NB4 (cell line): Measurements from ENCODE around the gene SURF4.

ENCODE experiments used
- DNase-seq: peaks from one replicate; pipeline ENCODE4 v3.0.0; 2010; ENCODE audit warnings: low read depth
- H3K4me3 ChIP-seq: one replicate; pipeline ENCODE4 v1.5.1; 2011; ENCODE audit warnings: mild to moderate bottlenecking, low read depth, low read length, moderate library complexity
- MYC ChIP-seq: IDR thresholded peaks from 2 replicates; pipeline ENCODE4 v1.6.1; 2011; ENCODE audit warnings: low read depth, low read length
- POLR2A ChIP-seq: IDR thresholded peaks from 2 replicates; pipeline ENCODE4 v1.6.1; 2011; ENCODE audit warnings: mild to moderate bottlenecking; ENCODE audit not compliant: insufficient read length; ENCODE audit errors: extremely low read depth
- TF ChIP-seq, protein P1 (sequence below): IDR thresholded peaks from 2 replicates; pipeline ENCODE4 v1.6.1; 2011; ENCODE audit warnings: low read depth, low read length
- TF ChIP-seq, protein P2 (sequence below): IDR thresholded peaks from one replicate; pipeline ENCODE4 v1.5.1; 2012; ENCODE audit warnings: low read depth, low read length

The SURF4 gene

DNA sequence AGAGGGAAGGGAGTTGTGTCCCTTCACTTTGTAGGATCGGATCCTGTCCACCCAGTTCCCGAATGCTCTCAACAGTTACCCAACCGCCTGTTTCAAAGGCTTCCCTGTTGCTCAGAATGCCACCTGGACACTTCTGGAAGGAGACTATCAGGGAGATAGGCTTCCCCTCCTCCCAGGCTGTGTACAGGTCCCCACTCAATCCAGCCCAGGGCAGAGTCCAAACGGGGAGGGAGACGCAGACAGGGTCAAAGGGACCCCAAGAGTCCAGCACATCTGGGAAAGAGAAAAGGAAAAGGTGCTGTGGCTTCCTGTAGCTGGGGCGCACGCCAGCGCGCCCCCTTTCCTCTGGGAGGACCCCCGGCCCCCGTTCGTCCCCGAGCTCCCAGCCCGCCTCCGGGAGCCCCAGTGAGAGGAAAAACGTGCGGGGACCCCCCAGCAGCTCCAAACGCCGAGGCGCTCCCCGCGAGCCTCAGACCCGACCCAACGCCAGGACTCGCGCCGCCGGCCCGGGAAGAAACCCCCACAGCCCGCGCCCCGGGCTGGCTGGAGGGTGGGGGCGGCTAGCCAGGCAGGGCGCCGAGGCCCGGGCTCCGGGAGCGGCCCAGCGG lies 640 bp downstream of the SURF4 start:
- H3K4me3 ChIP-seq, result peak overlapping the region; percentile 96
- TF ChIP-seq, protein P1, sequence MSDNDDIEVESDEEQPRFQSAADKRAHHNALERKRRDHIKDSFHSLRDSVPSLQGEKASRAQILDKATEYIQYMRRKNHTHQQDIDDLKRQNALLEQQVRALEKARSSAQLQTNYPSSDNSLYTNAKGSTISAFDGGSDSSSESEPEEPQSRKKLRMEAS, result 0 out of 2 replicates have a peak, but pooled peaks have one; percentile 8
- TF ChIP-seq POLR2A, result no peak
- DNase-seq, result peak; percentile 64

DNA sequence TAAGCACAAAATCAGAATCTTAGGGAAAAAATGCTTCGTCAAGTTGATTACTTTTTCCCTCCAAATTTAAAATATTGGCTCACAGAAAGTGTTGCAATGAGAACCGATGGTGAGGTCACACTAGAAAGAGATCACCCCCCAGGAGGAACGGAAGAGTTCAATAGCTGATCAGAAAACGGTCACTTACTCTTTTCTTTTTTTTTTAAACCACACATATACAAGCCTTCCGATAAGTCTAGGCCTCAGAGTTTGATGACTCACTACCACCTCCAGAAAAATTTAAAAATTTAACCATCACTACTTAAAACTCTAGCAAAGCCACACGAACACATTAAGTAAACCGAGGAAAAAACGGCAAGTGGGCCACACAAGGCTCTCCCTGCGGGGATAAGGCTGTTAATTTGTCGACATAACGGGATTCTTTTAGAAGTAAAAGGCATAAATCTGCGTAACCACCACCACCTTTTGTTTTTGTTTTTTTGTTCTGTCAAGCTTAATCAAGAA lies 1.2 kb downstream of the SURF4 start:
- peak; percentile 79 for DNase-seq
- TF ChIP-seq POLR2A (no peak), MYC (no peak)
- TF ChIP-seq, protein P2, sequence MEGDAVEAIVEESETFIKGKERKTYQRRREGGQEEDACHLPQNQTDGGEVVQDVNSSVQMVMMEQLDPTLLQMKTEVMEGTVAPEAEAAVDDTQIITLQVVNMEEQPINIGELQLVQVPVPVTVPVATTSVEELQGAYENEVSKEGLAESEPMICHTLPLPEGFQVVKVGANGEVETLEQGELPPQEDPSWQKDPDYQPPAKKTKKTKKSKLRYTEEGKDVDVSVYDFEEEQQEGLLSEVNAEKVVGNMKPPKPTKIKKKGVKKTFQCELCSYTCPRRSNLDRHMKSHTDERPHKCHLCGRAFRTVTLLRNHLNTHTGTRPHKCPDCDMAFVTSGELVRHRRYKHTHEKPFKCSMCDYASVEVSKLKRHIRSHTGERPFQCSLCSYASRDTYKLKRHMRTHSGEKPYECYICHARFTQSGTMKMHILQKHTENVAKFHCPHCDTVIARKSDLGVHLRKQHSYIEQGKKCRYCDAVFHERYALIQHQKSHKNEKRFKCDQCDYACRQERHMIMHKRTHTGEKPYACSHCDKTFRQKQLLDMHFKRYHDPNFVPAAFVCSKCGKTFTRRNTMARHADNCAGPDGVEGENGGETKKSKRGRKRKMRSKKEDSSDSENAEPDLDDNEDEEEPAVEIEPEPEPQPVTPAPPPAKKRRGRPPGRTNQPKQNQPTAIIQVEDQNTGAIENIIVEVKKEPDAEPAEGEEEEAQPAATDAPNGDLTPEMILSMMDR, result no peak
- TF ChIP-seq, protein P1, result no peak
- H3K4me3 ChIP-seq, result peak overlapping the region; percentile 96

DNA sequence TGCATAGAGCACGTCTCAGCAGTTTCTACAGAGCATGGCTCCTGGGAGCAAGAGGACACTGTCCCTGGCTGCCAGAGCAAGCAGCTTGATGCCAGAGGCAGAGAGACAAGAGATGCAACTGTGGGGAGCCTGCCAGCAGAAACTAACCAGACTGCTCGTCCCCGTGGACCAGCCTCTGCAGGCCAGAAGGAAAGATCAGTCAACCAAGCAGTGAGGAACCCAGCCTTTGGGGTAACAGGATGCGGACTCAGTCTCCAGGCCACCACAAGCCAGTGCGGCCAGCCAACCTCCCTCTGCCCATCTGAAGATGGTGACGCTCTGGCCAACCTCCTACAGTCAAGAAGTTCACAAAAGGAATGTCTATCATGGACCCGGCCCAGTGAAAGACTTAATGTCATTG lies 3.7 kb downstream of the SURF4 start:
- TF ChIP-seq POLR2A (no peak), MYC (no peak)
- TF ChIP-seq, protein P2, result no peak
- TF ChIP-seq, protein P1, result no peak
- DNase-seq, result no peak
- peak overlapping the region; percentile 6 for H3K4me3 ChIP-seq

DNA sequence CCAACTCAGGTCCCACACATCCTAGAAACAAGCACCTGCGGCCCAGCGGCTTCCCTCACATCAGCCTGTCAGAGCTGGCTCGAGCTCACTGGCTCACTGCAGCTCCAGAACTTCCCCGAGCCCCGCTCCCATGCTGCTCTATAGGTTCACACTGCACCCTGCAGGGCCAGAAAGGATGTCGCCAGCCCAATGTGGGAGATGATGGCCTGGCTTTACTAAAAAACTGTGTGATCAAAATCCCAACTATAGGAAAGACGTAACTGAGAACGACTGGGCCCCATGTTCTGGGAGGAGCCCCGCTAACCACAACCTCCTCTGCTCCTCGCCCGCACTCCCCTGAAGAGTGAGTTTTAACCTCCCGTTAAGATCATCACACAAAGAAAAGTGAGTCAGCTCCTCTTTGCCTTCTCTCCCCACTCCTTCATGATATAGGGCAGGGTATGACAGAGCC lies 4.6 kb downstream of the SURF4 start:
- H3K4me3 ChIP-seq, result peak overlapping the region; percentile 6
- TF ChIP-seq, protein P2, result no peak
- no peak for TF ChIP-seq MYC
- TF ChIP-seq, protein P1, result no peak
- TF ChIP-seq POLR2A, result no peak
- peak; percentile 59 for DNase-seq

DNA sequence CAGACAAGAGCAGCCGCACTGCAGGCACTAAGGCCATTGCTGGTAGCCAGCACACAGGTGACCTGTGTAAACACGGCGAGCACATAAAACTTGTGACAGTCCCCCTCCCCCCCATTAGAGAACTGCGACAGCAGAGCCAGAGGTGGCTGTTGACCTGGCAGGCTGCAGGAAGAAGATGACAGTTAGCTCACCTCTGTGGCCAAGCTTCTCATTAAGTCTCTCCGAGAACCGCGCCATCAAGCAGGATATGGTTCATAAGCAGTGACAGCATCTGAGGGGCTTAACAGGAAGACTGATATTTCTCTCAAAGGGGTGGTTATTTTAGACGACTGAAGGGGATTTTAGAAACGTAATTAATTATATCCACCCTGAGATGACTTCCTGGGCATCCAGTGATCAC lies 5.2 kb downstream of the SURF4 start:
- TF ChIP-seq MYC (no peak), POLR2A (no peak)
- TF ChIP-seq, protein P1, result no peak
- TF ChIP-seq, protein P2, result no peak
- no peak for DNase-seq
- H3K4me3 ChIP-seq, result no peak overlapping the region

DNA sequence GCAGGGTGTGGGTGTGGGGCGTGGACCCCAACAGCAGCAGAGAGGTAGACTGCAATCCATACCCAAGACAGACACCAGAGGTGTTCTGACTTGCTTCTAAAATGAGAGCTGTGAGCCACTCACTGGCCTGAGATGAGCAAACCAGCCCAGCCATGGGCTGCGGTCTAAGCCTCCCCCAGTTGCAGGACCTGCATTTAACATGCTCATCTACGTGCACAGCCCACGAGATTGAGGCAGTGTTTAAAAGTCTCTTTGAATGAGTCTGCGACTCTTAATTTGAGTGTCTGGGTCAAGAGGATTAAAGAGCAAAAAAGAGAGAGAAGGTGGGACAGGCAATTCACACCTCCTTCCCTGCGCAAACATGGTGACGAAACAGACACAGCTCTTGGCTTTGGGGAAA lies 5.9 kb downstream of the SURF4 start:
- H3K4me3 ChIP-seq, result no peak overlapping the region
- no peak for DNase-seq
- TF ChIP-seq MYC (no peak), POLR2A (no peak)
- TF ChIP-seq, protein P2, result no peak
- TF ChIP-seq, protein P1, result no peak
